K562 (cell line): ENCODE measurements around the gene ACAT2. TPM values are rescaled to one million over a fixed set of nuclear protein-coding genes. Genes with fewer than 3 reads are reported as not detected.
A peak's percentile ranks its signal among the peaks of the same experiment; 100 is the strongest.

ENCODE experiments used
- ELF2 ChIP-seq: fragments of 250-450 bp; sonication (Bioruptor Pico); IDR thresholded peaks from 2 replicates; pipeline ENCODE4 v1.5.0; 2021; ENCODE audit warnings: mild to moderate bottlenecking
- ELF4 ChIP-seq: fragments of 450-650 bp; formaldehyde crosslinking; IDR thresholded peaks from 2 replicates; pipeline ENCODE4 v1.4.0; 2022; ENCODE audit warnings: missing genetic modification characterization
- ELK1 ChIP-seq: sonication (generic); formaldehyde crosslinking; IDR thresholded peaks from 2 replicates; pipeline ENCODE4 v1.8.1; 2022; ENCODE audit warnings: missing genetic modification reagents
- ETV1 ChIP-seq: fragments of 450-650 bp; conservative IDR thresholded peaks from 2 replicates; pipeline ENCODE4 v1.6.1; 2016; ENCODE audit warnings: missing genetic modification characterization, control low read depth, low read depth, missing compliant biosample characterization
- GABPB1 ChIP-seq: sonication (generic); formaldehyde crosslinking; IDR thresholded peaks from 2 replicates; pipeline ENCODE4 v1.8.0; 2022; ENCODE audit warnings: mild to moderate bottlenecking, missing genetic modification reagents
- HDAC2 ChIP-seq: fragments of 450-650 bp; IDR thresholded peaks from 2 replicates; pipeline ENCODE4 v1.6.1; 2016; ENCODE audit warnings: mild to moderate bottlenecking
- JUNB ChIP-seq: fragments of 450-650 bp; formaldehyde crosslinking; conservative IDR thresholded peaks from 2 replicates; pipeline ENCODE4 v1.4.0; 2020; ENCODE audit warnings: mild to moderate bottlenecking
- LEF1 ChIP-seq: fragments of 450-650 bp; IDR thresholded peaks from 2 replicates; pipeline ENCODE4 v1.6.1; 2016; ENCODE audit warnings: mild to moderate bottlenecking
- NR4A1 ChIP-seq, 2 experiments: fragments of 250-450 bp in 1 of 2; fragments of 450-650 bp in 1 of 2; sonication (Bioruptor Pico) in 1 of 2; IDR thresholded peaks; 2 replicates each; pipeline versions ENCODE4 v1.4.0 to v1.6.1; 2016 to 2020; ENCODE audit warnings: mild to moderate bottlenecking in 2 of 2, missing compliant biosample characterization in 1 of 2, missing genetic modification characterization in 1 of 2, moderate library complexity in 1 of 2
- POLR2A ChIP-seq: fragments of 450-650 bp; conservative IDR thresholded peaks from 2 replicates; pipeline ENCODE4 v1.6.1; 2016
- RFX7 ChIP-seq: fragments of 250-450 bp; sonication (Bioruptor Pico); IDR thresholded peaks from 2 replicates; pipeline ENCODE4 v1.5.1; 2021; ENCODE audit warnings: mild to moderate bottlenecking
- SPI1 ChIP-seq: IDR thresholded peaks from 2 replicates; pipeline ENCODE4 v1.6.1; 2011; ENCODE audit warnings: low read depth, low read length, control low read depth, borderline replicate concordance
- TAF9B ChIP-seq: fragments of 450-650 bp; IDR thresholded peaks from 2 replicates; pipeline ENCODE4 v1.6.1; 2018; ENCODE audit warnings: mild to moderate bottlenecking; ENCODE audit not compliant: partially characterized antibody
- TFAP4 ChIP-seq: sonication (generic); formaldehyde crosslinking; IDR thresholded peaks from 2 replicates; pipeline ENCODE4 v1.8.0; 2022; ENCODE audit warnings: missing genetic modification reagents, mild to moderate bottlenecking, moderate library complexity, borderline replicate concordance
- ZBTB7A ChIP-seq: IDR thresholded peaks from 2 replicates; pipeline ENCODE4 v1.6.1; 2011; ENCODE audit warnings: low read depth, mild to moderate bottlenecking, low read length, moderate library complexity, borderline replicate concordance; ENCODE audit not compliant: control insufficient read depth
- ZNF184 ChIP-seq: sonication (generic); formaldehyde crosslinking; IDR thresholded peaks from 2 replicates; pipeline ENCODE4 v1.5.0; 2020; ENCODE audit warnings: missing genetic modification reagents
- ZNF696 ChIP-seq: fragments of 250-450 bp; sonication (Bioruptor Pico); conservative IDR thresholded peaks from 2 replicates; pipeline ENCODE4 v1.4.0; 2020; ENCODE audit warnings: mild to moderate bottlenecking, moderate library complexity
- ZNF699 ChIP-seq: fragments of 250-450 bp; sonication (Bioruptor Pico); IDR thresholded peaks from 2 replicates; pipeline ENCODE4 v1.8.0; 2021; ENCODE audit warnings: mild to moderate bottlenecking, moderate library complexity; ENCODE audit not compliant: insufficient replicate concordance
- polyA plus RNA-seq, 8 experiments: library from polyadenylated mRNA; depleted of rRNA in 4 of 8; stranded (reverse) in 5 of 8; unstranded in 3 of 8; fragments of >200 nt; fragmentation: Nextera tagmentation in 2 of 8; fragmentation: Illumina TruSeq in 1 of 8; extraction: Ambion mirVana in 2 of 8; extraction: Trizol in 1 of 8; gene quantifications; 2 replicates each; pipeline versions ENCODE4 v1.2.1 to v1.2.3, GENCODE V29; 2011 to 2014; ENCODE audit warnings: inconsistent platforms in 1 of 8, missing spikeins in 1 of 8
- total RNA-seq, 7 experiments: library from RNA; depleted of rRNA in 6 of 7; stranded (reverse); fragments of >200 nt in 6 of 7; fragmentation: Illumina TruSeq in 2 of 7; extraction: Trizol in 2 of 7; gene quantifications; 2 replicates each; pipeline versions ENCODE4 v1.2.1 to v1.2.3, GENCODE V29; 2011 to 2021; ENCODE audit warnings: low replicate concordance in 1 of 7

Gene ACAT2
- total and polyA plus RNA-seq, 9 of the 15 experiments (the other 6 are each of a cell fraction or from before 2014, with no cell fraction given) = 63.0 to 309 (median 144) TPM

GRCh38 chr6:159789377-159790148, 27.7 kb downstream of the ACAT2 start, which contains the start of gene TCP1 (continued):
- TF ChIP-seq ZBTB7A (peak; percentile 27; the same call in 1 of the 2 replicates), TFAP4 (CRISPR knock-in tag) (peak; percentile 76), RFX7 (CRISPR knock-in tag) (peak; percentile 83; the same call in 1 of the 2 replicates), ELK1 (CRISPR knock-in tag) (no peak), ZNF699 (CRISPR knock-in tag) (no peak), ZNF184 (CRISPR knock-in tag) (no peak), JUNB (no peak), ZNF696 (CRISPR knock-in tag) (no peak), NR4A1 (CRISPR knock-in tag; IDR thresholded peaks at IDR 0.05) (0 out of 2 replicates have a peak, but pooled peaks have one; percentile 71), NR4A1 (tag; IDR thresholded peaks at IDR 0.05) (no peak), LEF1 (no peak), GABPB1 (CRISPR knock-in tag) (peak; percentile 81; the same call in 1 of the 2 replicates), ETV1 (peak; percentile 22; the same call in 1 of the 2 replicates), POLR2A (peak; percentile 98), HDAC2 (peak; percentile 14), ELF4 (CRISPR knock-in tag) (no peak), ELF2 (CRISPR knock-in tag) (peak; percentile 22; the same call in 1 of the 2 replicates), SPI1 (peak; percentile 84), TAF9B (peak; percentile 92)
